HG03097 (cell line): ENCODE measurements around the gene FBXL7.

Experiments
- ATAC-seq: cut with Tn5 transposase; IDR thresholded peaks from one replicate; pipeline ENCODE4 v1.9.1; 2021; ENCODE audit not compliant: unreplicated experiment, low FRiP score

The FBXL7 gene

GRCh38 chr5:15499528-15500324, at the start of gene FBXL7:
TSS of gene FBXL7 (plus strand) at chr5:15500180.
- ATAC-seq: no peak

- ATAC-seq: no peak
Observed at GRCh38 chr5:15450473-15450872, 49.5 kb upstream of the FBXL7 start.

- no peak for ATAC-seq
Observed at GRCh38 chr5:15450949-15451348, 49.0 kb upstream of the FBXL7 start.

GRCh38 chr5:15452030-15452429, 48.0 kb upstream of the FBXL7 start:
- no peak for ATAC-seq

GRCh38 chr5:15452781-15453180, 47.2 kb upstream of the FBXL7 start:
- no peak for ATAC-seq

- ATAC-seq: no peak
Observed at GRCh38 chr5:15459200-15459599, 40.8 kb upstream of the FBXL7 start.

- ATAC-seq: no peak
Observed at GRCh38 chr5:15463231-15463980, 36.6 kb upstream of the FBXL7 start.

- no peak for ATAC-seq
Observed at GRCh38 chr5:15472116-15472515, 27.9 kb upstream of the FBXL7 start.

- no peak for ATAC-seq
Observed at GRCh38 chr5:15474143-15474719, 25.7 kb upstream of the FBXL7 start.

- no peak for ATAC-seq
Observed at GRCh38 chr5:15475367-15475766, 24.6 kb upstream of the FBXL7 start.

- no peak for ATAC-seq
Observed at GRCh38 chr5:15476977-15477376, 23.0 kb upstream of the FBXL7 start.

- no peak for ATAC-seq
Observed at GRCh38 chr5:15480436-15480835, 19.5 kb upstream of the FBXL7 start.

GRCh38 chr5:15483351-15484097, 16.5 kb upstream of the FBXL7 start:
- ATAC-seq: no peak

GRCh38 chr5:15487228-15487627, 12.8 kb upstream of the FBXL7 start:
- no peak for ATAC-seq

- no peak for ATAC-seq
Observed at GRCh38 chr5:15489571-15490235, 10.3 kb upstream of the FBXL7 start.

GRCh38 chr5:15492545-15492944, 7.4 kb upstream of the FBXL7 start:
- no peak for ATAC-seq

- no peak for ATAC-seq
Observed at GRCh38 chr5:15493501-15493900, 6.5 kb upstream of the FBXL7 start.

- ATAC-seq: no peak
Observed at GRCh38 chr5:15495026-15495425, 5.0 kb upstream of the FBXL7 start.

GRCh38 chr5:15496886-15497285, 3.1 kb upstream of the FBXL7 start:
- no peak for ATAC-seq

- no peak for ATAC-seq
Observed at GRCh38 chr5:15500325-15501001, 483 bp downstream of the FBXL7 start.
